GM19395 (cell line): ENCODE results near the gene ACKR1.

Experiments used
- ATAC-seq: cut with Tn5 transposase; IDR thresholded peaks from one replicate; pipeline ENCODE4 v1.9.1; 2021; ENCODE audit warnings: mild to moderate bottlenecking, moderate library complexity; ENCODE audit not compliant: unreplicated experiment

Gene ACKR1, protein sequence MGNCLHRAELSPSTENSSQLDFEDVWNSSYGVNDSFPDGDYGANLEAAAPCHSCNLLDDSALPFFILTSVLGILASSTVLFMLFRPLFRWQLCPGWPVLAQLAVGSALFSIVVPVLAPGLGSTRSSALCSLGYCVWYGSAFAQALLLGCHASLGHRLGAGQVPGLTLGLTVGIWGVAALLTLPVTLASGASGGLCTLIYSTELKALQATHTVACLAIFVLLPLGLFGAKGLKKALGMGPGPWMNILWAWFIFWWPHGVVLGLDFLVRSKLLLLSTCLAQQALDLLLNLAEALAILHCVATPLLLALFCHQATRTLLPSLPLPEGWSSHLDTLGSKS

DNA sequence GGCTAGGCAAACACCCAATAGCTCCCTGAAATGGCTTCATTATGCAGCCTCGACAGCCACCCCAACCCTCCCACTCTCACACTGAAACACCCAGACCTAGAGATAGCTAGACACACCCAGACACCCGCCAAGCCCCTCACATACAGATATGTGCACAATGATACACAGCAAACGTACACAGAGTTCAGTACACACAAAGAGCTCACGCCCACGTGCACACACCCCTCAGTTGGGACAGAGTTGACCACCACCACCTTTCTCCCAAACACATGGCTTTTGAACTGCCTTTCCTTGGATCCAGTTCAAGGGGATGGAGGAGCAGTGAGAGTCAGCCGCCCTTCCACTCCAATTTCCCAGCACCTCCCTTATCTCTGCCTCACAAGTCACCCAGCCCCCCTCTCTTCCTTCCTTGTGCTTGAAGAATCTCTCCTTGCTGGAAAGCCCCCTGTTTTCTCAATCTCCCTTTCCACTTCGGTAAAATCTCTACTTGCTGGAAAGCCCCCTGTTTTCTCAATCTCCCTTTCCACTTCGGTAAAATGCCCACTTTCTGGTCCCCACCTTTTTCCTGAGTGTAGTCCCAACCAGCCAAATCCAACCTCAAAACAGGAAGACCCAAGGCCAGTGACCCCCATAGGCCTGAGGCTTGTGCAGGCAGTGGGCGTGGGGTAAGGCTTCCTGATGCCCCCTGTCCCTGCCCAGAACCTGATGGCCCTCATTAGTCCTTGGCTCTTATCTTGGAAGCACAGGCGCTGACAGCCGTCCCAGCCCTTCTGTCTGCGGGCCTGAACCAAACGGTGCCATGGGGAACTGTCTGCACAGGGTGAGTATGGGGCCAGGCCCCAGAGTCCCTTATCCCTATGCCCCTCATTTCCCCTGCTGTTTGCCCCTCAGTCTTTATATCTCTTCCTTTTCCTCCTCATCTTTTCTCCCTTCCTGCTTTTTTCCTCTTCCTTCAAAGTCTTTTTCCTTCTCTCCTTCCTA is at the start of gene ACKR1:
TSS of gene ACKR1 (plus strand) at position 715 of the 981 bp plus-strand sequence. CDS start at position 800, 85 bp downstream.
- no peak for ATAC-seq

DNA sequence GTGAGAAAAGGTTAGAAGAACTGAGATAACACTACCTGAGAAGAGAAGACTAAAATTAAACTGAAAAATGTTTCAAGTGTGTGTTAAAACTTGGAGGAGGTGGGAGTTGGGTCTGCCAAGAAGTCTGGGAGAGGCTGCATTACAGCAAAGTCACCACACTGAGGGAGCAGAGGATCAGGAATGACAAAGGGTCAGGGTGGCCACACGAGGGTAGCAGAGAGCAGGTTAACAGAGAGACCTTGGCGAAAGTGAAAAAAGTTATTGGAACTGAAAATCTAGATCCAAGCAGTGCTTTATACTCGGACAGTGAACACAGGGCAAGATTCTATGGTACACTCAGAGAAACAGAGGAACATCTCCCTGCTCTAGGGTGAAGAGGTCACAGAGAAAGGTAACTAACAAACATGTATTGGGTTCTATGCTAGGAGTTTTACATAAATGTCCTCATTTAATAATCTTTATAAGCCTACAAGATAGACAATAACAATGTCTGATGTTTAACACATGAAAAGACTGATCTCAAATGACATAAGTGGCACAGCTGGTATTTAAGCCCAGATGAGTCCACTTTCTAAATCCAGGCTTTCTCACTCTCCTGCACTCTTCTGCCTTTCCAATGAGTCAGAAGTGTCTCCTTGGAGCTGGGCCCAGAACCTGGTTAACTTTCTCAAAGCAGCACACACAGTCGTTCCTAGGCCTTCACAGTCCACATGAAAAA is 43.5 kb upstream of the ACKR1 start:
- ATAC-seq: peak; percentile 99

DNA sequence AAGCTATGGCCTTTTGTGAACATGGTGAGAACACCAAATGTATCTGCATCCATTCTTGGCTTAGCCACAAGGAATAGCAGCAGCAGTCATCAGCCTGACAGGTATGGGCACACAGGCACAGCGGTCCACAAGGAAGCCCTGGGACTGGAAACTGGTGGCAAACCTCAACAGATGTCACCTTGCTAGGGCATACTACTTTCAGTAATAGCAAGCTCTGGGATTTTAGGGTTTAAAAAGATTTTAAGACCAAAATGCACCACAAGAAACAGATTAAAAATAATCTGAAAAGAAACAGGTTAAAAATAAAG is 43.0 kb upstream of the ACKR1 start:
- ATAC-seq: no peak

DNA sequence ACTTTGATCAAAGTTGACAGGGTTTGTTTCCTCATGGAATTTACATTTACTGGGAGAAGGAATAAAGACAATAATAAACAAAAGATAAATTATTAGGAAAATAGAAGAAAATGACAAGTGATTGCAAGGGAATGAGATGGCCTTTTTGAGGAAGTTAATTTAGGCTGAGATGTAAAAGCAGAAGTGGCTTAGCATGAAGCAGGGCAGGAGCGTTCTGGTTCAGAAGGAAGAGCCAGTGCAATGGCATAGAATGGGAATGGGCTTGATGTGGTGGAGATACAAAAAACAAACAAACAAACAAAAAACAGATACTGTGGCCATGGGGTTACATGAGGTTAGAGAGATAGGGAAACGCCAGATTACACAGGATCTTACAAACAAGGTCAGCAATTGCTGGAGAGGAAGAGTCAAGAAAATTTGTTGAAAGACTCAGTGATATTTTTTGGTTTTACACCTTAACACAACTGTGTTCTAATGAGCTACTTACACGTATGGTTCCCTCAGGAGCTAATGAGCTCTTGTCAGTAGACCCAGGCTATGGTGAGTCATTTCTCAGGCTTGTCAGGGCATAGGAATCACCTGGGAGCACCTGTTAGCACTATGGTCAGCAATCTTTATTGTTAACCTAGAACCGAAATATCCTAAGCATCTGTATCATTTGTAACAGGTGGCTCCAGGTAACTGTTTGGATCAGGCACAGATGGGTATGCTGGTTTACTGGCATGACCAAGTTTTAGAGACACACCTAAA is 42.0 kb upstream of the ACKR1 start:
- ATAC-seq: no peak

DNA sequence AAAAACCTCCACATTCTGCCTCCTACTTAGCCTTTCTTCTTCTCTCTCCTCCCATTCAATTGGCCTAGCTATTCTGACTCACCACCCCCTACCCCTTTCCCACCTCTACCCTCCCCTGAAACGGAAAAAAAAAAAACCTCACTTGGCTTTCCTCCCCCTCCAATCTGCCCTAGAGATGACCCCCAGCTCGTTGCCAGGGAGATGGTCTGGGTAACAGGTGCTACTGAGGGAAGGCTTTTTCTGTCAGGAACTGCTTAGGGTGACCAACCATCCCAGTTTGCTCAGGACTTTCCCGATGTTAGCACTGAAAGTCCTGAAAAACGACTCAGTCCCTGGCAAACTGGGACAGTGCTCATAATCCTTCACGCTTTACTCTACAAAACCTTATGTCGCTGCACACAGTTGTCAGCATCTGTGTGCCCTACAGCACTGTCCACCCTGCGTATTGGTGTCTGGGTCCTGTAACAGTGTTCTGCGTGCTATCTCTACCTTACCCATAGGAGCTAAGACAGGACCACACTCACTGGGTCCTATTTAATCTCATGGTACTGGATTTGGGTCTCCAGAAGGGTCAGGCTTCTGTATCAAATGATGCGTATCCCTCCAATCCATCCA is 41.0 kb upstream of the ACKR1 start:
- ATAC-seq: no peak

DNA sequence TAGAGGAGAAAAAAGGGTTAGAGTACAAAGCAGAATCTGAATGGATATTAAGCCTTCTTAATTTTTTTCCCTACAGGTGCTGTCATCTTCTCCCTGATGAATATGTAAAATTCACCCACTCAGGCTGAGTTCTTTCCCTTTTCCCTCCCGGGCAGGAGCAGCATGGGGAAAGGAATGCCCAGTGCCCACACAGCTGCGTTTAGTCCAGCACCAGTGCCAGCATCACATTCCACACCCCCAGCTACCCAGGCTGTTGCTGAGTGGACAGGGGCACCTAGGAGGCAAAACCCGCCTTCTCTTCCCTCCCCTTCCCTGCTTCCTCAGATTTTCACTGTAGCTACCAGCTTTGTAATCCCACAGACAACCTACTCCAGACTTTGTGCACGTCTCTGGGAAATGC is 36.6 kb upstream of the ACKR1 start:
- ATAC-seq: no peak

DNA sequence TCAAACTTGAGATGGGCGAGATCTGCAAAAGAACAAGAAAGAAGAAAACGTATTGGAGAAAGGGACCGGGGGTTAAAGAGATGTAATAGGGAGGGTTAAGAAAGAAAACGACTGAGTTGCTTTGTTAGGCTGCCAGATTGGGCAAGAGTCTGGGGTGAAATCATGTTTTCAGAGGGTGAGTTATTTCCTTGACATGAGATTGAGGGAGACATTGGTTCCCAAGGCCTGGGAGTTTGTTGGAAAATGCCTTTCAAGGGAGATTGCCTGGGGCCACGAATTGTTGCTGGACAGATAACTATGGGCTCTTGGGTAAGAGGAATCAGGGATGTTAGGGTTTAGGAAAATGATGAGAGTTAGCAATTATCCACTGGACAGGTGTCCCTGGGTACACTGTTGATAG is 34.0 kb upstream of the ACKR1 start:
- ATAC-seq: no peak

DNA sequence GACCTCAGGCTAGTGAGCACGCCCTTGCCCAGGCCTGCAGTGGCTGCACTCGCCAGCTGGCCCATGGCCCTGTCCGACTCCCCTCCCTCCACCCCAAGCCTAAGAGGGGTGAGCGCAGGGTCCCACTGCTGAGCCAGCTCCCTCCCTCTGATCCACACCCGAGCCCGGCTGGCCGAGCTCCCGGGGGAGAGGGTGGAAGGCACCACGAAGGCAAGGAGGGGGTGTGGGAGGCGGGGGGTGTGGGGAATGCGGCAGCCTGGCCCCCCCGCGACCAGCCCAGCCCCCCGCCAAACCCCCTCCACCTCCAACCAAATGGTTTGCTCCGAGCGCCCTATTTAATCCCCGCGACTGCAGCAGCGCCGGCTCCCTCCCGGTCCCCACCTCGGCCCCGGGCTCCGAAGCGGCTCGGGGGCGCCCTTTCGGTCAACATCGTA is 33.4 kb upstream of the ACKR1 start, which contains the start of gene CADM3:
TSS of gene CADM3 (plus strand) at position 362 of the 434 bp plus-strand sequence. CDS start 151 bp downstream, outside the sequence.
- ATAC-seq: no peak

DNA sequence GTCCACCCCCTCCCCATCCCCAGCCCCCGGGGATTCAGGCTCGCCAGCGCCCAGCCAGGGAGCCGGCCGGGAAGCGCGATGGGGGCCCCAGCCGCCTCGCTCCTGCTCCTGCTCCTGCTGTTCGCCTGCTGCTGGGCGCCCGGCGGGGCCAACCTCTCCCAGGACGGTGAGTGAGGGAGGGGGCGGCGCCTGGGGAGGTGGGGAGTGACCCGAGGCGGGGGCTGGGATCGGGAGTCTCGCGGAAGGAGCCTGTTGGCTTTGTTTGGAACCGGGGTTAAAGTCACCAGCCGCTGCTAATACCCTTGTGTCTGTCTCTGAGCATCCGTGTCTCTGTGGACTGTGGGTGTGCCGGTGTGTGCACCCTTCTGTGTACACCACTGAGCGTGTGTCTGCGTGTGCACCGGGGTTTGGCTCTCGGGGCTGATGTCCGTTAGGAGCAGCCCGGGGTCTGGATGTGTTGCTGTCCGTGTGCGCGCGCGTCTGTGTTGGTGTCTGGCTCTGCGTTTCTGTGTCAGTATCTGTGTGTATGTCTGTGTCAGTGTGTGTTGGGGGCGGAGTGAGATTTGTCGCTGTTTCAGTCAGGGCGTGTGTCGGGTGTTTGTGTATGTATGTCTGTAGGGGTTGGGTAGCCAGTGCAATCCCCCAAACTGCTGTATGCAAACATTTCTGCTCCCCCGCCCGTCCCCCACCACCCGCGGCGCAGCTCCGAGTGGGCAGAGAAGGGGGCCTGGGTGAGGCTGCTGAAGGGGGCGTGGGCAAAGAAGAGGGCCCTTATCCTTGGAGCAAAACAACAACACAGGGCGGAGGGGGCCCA is 32.8 kb upstream of the ACKR1 start:
- no peak for ATAC-seq

DNA sequence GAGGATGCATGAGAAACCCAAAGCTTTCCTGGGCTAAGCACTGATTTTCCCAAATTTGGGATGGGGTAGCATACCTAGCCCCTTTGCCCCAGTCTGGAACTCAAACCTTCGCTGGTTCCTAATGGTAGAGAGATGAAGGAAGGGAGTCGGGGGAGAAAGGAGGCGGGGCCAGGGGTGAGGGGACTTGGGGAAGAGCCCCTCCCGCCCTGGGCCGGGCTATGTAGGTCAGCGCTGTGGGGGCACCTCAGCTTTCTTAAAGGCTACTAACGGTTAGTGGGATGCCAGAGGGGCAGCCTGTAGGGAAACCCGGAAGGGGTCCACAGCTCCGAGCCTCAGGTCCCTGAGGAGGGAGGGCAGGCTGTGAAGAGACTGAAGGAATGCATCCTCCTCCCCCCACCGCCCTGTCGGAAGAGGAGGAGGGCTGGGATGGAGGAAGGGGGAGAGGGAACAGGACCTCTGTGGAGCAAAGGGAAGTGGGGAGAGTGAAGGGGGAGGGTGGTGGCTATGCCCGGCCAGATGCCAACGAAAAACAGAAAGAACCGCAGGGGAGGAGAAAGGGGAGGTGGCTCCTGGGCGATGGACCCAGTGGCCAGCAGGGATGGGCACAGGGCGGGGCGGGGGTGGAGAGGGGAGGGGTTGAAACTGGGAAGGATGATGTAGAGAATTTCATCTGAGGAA is 31.9 kb upstream of the ACKR1 start:
- no peak for ATAC-seq

DNA sequence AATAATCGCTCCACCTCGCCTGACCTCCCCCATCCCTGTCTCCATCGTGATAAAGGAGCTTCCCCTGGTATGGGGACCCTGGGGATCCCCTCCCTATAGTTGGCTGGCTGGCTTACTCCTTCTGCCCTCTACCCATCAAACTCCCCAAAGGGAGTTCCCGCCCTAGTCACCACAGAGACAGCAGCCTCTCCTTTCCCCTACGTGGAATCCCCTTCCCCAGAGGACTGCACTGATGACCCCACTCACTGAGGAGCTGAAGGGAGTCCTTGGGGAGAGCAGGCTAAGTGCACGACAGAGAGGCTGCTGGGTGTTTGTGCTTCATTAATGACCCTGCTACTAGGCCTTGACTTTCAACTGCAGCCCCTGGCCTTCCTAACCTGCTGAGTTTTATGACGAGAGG is 31.4 kb upstream of the ACKR1 start:
- ATAC-seq: no peak

DNA sequence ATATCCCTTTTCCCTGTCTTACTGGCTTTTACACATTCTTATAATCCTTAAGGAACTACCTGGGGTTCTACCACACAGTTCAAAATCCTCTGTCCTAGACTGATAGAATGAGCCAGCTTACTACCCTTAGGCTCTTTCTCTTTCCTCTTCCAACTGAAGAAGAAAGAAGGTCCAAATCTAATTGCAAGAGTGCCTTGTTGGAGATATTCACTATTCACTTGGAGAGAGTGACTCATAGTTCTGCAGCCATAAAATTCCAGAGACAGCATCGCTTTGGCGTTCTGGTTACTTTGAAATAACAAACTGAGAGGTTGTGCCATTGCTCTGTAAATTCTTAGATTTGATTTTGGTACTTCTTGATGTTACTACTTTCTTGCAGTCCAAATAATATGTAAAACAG is 29.1 kb upstream of the ACKR1 start:
- ATAC-seq: no peak

DNA sequence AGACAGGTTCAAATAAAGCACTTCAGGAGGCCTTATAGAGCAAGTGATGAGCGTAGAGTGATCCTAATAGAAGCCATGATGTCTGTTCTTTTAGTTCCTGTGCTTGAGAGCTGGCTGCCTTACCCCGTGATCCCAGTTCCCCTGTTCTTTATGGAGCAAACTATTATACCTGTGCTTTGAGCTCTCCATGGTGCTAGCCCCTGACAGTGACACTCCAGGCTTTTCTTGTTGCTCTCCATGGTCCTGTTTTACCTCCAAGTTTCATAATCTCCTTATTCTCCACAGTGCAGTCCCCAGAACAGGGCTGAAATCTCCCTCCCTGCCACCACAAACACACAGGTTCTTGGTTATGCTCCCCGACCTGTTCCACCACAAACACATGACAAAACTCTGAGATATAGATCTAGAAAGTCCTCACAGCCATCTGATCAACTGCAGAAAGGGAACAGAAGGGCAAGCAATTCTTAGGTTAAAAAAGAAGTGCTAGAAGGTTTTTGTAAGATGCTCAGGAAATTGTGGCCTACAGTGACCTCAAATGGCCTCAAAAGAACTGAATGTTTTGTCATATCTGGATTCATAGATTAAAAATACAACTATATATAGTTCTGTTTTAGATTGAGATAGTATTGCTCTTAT is 27.3 kb upstream of the ACKR1 start:
- ATAC-seq: no peak

DNA sequence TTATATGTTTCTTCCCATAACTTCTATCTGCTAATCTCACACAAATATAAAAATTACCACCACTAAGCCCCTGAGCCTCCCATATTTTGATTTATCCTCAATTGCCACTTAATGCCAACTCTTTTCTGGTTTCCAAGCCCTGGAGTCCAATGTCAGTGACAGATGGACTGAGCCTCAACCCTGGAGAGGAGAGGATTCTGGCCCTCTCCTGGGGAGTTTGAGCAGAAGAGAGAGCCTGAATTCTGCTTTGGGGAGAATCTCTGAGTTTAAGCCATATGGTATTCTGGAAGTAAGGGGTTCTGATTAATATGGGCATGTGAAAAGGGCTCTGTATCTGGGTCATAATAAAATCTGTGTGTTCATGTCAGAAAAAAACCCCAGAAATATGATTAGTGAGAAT is 24.8 kb upstream of the ACKR1 start:
- no peak for ATAC-seq

DNA sequence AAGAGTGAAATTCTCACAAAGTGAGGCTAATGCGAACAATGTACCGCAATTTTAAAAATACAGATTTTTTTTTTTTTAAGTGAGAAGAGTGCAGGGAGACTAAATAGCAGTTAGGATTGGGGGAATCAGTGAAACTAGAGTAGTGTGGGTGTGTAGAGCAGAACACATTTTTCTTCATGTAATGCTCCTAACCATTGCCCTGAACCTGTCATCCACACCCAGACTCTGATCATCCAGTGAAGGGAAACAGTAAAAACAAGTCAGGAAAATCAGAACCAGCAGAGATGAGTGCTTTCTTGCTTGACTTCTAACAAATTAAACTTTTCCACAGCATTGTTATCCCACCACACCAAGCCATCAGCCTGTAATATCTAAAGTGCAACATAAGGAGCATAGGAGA is 24.2 kb upstream of the ACKR1 start:
- ATAC-seq: no peak

DNA sequence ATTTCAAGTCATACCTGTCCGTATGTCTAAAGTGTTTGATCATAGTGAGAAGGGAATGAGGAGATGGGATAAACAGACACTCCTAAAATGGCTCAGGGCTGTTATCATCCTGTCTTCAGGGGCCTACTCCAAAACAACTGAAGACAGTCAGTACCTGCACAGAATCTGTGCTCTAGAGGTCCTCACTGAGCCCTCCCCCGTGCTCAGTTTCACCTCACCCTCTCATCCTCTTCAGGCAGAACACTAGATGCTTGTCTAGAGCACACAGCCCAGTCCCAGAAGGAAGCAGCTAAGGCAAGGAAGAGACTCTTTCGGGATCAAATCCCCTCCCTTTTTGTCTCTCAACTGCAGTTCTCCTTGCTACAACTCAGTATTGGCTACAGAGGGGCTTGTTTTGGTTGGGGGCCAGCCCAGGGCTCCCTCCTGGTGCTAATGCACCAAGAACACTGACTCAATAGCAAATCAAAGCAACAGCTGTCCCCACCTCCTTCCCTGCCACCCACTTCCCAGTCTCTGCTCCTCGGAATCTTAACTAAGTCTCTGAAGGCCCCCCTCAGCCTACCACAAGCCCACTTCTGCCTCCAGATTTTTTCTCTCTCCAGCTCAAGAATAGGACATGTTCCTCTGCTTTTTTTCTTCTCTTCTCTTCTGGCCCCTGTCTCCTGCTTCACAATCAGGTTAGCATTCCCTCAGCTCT is 23.2 kb upstream of the ACKR1 start:
- no peak for ATAC-seq

DNA sequence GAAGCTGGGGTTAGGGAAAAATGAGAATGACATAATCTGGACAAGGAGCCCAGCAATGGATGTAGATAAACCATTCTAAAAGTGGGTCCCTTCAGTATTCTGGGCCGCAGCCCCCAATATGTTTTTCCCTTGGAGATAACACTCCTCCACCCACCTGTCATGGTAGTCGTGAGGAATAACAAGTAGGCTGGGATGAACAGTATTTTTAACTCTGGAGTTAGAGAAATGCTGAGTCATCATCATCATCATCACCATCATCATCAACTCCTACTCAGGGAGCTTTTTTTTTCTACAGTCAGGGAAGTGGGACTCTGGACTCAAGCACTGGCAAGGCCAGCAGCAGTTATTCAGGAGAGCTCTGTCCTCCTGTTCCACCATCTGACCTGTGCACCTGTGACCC is 20.5 kb upstream of the ACKR1 start:
- ATAC-seq: no peak

DNA sequence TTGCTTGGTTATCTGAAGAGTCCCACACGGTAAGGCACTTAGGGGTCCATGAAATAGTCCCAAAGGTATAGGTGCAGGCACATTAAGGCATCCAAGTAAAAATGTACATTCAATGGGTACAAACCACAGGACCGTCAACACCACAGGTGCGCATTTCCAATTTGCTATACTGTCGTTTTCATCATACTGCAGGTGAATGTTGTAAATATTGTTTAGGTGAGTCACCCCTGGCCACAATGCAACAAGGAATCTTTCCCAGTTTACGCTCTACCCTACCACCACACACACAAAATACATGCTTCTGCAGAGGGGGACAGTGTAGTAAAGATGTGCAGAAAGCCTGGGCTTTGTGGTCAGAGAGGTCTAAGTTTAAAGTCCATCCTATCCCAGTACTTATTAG is 19.6 kb upstream of the ACKR1 start:
- no peak for ATAC-seq
